Measurements from ENCODE around the gene LRP1-AS. TPM values are rescaled to one million over a fixed set of nuclear protein-coding genes. Genes with fewer than 3 reads are reported as not detected.

The LRP1-AS gene
- total and polyA plus RNA-seq, 7 donors = not detected

- H3K4me3 ChIP-seq = no peak overlapping the region
- TF ChIP-seq EP300 (IDR thresholded peaks at IDR 0.05) = no peak
- no peak for TF ChIP-seq CTCF (IDR thresholded peaks at IDR 0.05)
- TF ChIP-seq POLR2A (IDR thresholded peaks at IDR 0.05) = no peak
- TF ChIP-seq POLR2AphosphoS5 (IDR thresholded peaks at IDR 0.05) = no peak
- H3K36me3 ChIP-seq = peaks cover 30 to 90% (median 61%) of the 10 kb centered on the region in 4 donors
- peaks cover 0 to 64% (median 35%) of the 10 kb centered on the region in 4 donors for H3K4me1 ChIP-seq
- H3K27me3 ChIP-seq = no peaks in the 10 kb centered on the region
- DNase-seq = no peak
- H3K9me3 ChIP-seq = no peaks in the 10 kb centered on the region
- WGBS, 2 donors = 84 to 88% methylated on average over 9 of the region's 9 CpGs
- intact Hi-C loops (cut with DNase I) = no loop called here
- peak overlapping the region; percentile 44 to 62 (median 48) for H3K27ac ChIP-seq
These were observed 5.3 kb downstream of the LRP1-AS start for GRCh38 chr12:57142121-57142520.

- no peaks in the 10 kb centered on the region for H3K9me3 ChIP-seq
- DNase-seq = no peak
- peaks cover 30 to 82% (median 54%) of the 10 kb centered on the region in 4 donors for H3K36me3 ChIP-seq
- H3K27me3 ChIP-seq = no peaks in the 10 kb centered on the region
- peak overlapping the region in 2 of 4 donors; percentile 47 to 48 for H3K27ac ChIP-seq
- peaks cover 0 to 60% (median 34%) of the 10 kb centered on the region in 4 donors for H3K4me1 ChIP-seq
- no peak overlapping the region for H3K4me3 ChIP-seq
- WGBS, 2 donors = 91 to 93% methylated on average over 8 of the region's 8 CpGs
- TF ChIP-seq CTCF (IDR thresholded peaks at IDR 0.05) (no peak), POLR2AphosphoS5 (IDR thresholded peaks at IDR 0.05) (no peak), POLR2A (IDR thresholded peaks at IDR 0.05) (no peak), EP300 (IDR thresholded peaks at IDR 0.05) (no peak)
- intact Hi-C loops (cut with DNase I) = no loop called here
These were observed 6.2 kb downstream of the LRP1-AS start for GRCh38 chr12:57141249-57141648.

- H3K27me3 ChIP-seq = no peaks in the 10 kb centered on the region
- no peaks in the 10 kb centered on the region for H3K9me3 ChIP-seq
- no peak for DNase-seq
- H3K4me1 ChIP-seq = peaks cover 0 to 60% (median 39%) of the 10 kb centered on the region in 4 donors
- 85 to 86% methylated on average over 6 of the region's 6 CpGs for WGBS, 2 donors
- no peak overlapping the region for H3K4me3 ChIP-seq
- no peak for TF ChIP-seq POLR2AphosphoS5 (IDR thresholded peaks at IDR 0.05)
- H3K27ac ChIP-seq = peak overlapping the region in 2 of 4 donors; percentile 60 to 98
- intact Hi-C loops (cut with DNase I) = no loop called here
- peaks cover 22 to 69% (median 43%) of the 10 kb centered on the region in 4 donors for H3K36me3 ChIP-seq
These were observed 7.4 kb downstream of the LRP1-AS start for GRCh38 chr12:57139796-57140649.

GRCh38 chr12:57138526-57139272 lies 8.7 kb downstream of the LRP1-AS start:
- intact Hi-C loops (cut with DNase I) = no loop called here
- Histone ChIP-seq H3K9me3 (no peaks in the 10 kb centered on the region), H3K27me3 (no peaks in the 10 kb centered on the region), H3K27ac (peak overlapping the region; percentile 34 to 99 (median 95)), H3K4me1 (peaks cover 0 to 71% (median 52%) of the 10 kb centered on the region in 4 donors), H3K36me3 (peaks cover 12 to 56% (median 35%) of the 10 kb centered on the region in 4 donors), H3K4me3 (no peak overlapping the region)
- peak; percentile 93 for DNase-seq
- TF ChIP-seq EP300 (IDR thresholded peaks at IDR 0.05) = no peak
- TF ChIP-seq POLR2A (IDR thresholded peaks at IDR 0.05) = no peak
- no peak for TF ChIP-seq CTCF (IDR thresholded peaks at IDR 0.05)
- TF ChIP-seq POLR2AphosphoS5 (IDR thresholded peaks at IDR 0.05) = peak in 1 of 4 donors; percentile 4
- 36 to 73% methylated on average over 13 of the region's 13 CpGs for WGBS, 2 donors

Data from sigmoid colon (tissue), 7 donors.